PC-9 (cell line): Measurements from ENCODE around the gene INVS. TPM values are rescaled to one million over a fixed set of nuclear protein-coding genes. Genes with fewer than 3 reads are reported as not detected.

ENCODE experiments used
- BruUV-seq: library from RNA; stranded (reverse); fragments of 400-500 nt; replicated peaks from 2 replicates; lab custom pipeline; 2021; lab: Mats Ljungman, UMichigan
- CTCF ChIA-PET: fragments of 300-600 bp; sonication (Branson Sonifier 250); formaldehyde crosslinking; loops from one replicate; lab custom pipeline; 2022; ENCODE audit warnings: antibody characterized with exemption; lab: Charles Lee
- POLR2A ChIA-PET: fragments of 300-600 bp; sonication (Branson Sonifier 250); formaldehyde crosslinking; loops from one replicate; lab custom pipeline; 2022; ENCODE audit warnings: antibody characterized with exemption; ENCODE audit not compliant: unreplicated experiment; lab: Charles Lee
- DNase-seq, 2 experiments: peaks; one replicate each; pipeline versions ENCODE4 v3.0.0 to v3.0.0-alpha.2; 2015 to 2022; ENCODE audit warnings: mixed read lengths in 1 of 2
- H2AFZ ChIP-seq: fragments of 200-600 bp; sonication (generic); 2 replicates; pipeline ENCODE4 v1.8.1; 2017; ENCODE audit warnings: antibody characterized with exemption
- H3F3A ChIP-seq: fragments of 200-600 bp; sonication (generic); 2 replicates; pipeline ENCODE4 v1.8.1; 2017; ENCODE audit warnings: antibody characterized with exemption, mild to moderate bottlenecking, low read depth; ENCODE audit not compliant: insufficient read depth
- H3K27ac ChIP-seq: fragments of 200-600 bp; sonication (generic); 2 replicates; pipeline ENCODE4 v1.6.1; 2016; ENCODE audit warnings: mixed run types
- H3K27me3 ChIP-seq: fragments of 200-600 bp; sonication (generic); 2 replicates; pipeline ENCODE4 v1.6.1; 2016; ENCODE audit warnings: low read depth, mixed run types; ENCODE audit not compliant: insufficient read depth
- H3K36me3 ChIP-seq: fragments of 200-600 bp; sonication (generic); 2 replicates; pipeline ENCODE4 v1.6.1; 2016; ENCODE audit warnings: low read depth, mixed run types
- H3K4me1 ChIP-seq: fragments of 200-600 bp; sonication (generic); replicated peaks from 2 replicates; pipeline ENCODE4 v1.6.1; 2016; ENCODE audit warnings: mixed run types; ENCODE audit not compliant: insufficient read depth
- H3K4me2 ChIP-seq: fragments of 200-600 bp; sonication (generic); 2 replicates; pipeline ENCODE4 v1.6.1; 2017; ENCODE audit warnings: mixed run types
- H3K4me3 ChIP-seq: fragments of 200-600 bp; sonication (generic); 2 replicates; pipeline ENCODE4 v1.6.1; 2016; ENCODE audit warnings: mixed run types
- H3K79me2 ChIP-seq: fragments of 200-600 bp; sonication (generic); 2 replicates; pipeline ENCODE4 v1.6.1; 2017; ENCODE audit warnings: low read depth, mixed run types
- H3K9me2 ChIP-seq: fragments of 200-600 bp; sonication (generic); 2 replicates; pipeline ENCODE4 v1.8.1; 2017; ENCODE audit warnings: mild to moderate bottlenecking; ENCODE audit not compliant: insufficient read depth
- H3K9me3 ChIP-seq: fragments of 200-600 bp; sonication (generic); 2 replicates; pipeline ENCODE4 v1.8.1; 2016; ENCODE audit warnings: low read depth; ENCODE audit not compliant: insufficient read depth
- H4K20me1 ChIP-seq: fragments of 200-600 bp; sonication (generic); 2 replicates; pipeline ENCODE4 v1.8.1; 2017; ENCODE audit not compliant: insufficient read depth
- CTCF ChIP-seq: fragments of 200-600 bp; sonication (generic); conservative IDR thresholded peaks from 2 replicates; pipeline ENCODE4 v1.6.1; 2017; ENCODE audit warnings: mixed run types, antibody characterized with exemption, mild to moderate bottlenecking, moderate library complexity
- EZH2 ChIP-seq: fragments of 200-600 bp; sonication (generic); IDR thresholded peaks from 2 replicates; pipeline ENCODE4 v1.8.0; 2017; ENCODE audit warnings: antibody characterized with exemption, low read depth
- intact Hi-C: fragments of 100-400 bp; cut with micrococcal nuclease; formaldehyde crosslinking; loops from one replicate; pipeline ENCODE4 v1.10.0; 2022; ENCODE audit not compliant: unreplicated experiment
- total RNA-seq: library from RNA; stranded (reverse); gene quantifications from 2 replicates; pipeline ENCODE4 v1.2.3, GENCODE V29; 2021

Gene INVS
- total RNA-seq, 1 experiment from 2014 or later = 24.0 TPM

- Histone ChIP-seq H3K9me2 (no peaks in the 10 kb centered on the region), H2AFZ (no peak overlapping the region), H3K27me3 (no peaks in the 10 kb centered on the region), H4K20me1 (peaks cover 19% of the 10 kb centered on the region), H3K4me1 (no peaks in the 10 kb centered on the region), H3F3A (peaks cover 10% of the 10 kb centered on the region; the same call in 1 of the 2 replicates), H3K36me3 (peaks cover 37% of the 10 kb centered on the region), H3K9me3 (no peaks in the 10 kb centered on the region), H3K4me3 (no peak overlapping the region), H3K79me2 (0 out of 2 replicates have a peak, but pooled peaks cover 6% of the 10 kb centered on the region), H3K27ac (no peak overlapping the region), H3K4me2 (no peak overlapping the region)
- TF ChIP-seq EZH2 (no peak), CTCF (no peak)
- intact Hi-C loops = no loop called here
- BruUV-seq = no TSS peak
- POLR2A ChIA-PET = interaction anchor here (0.6 to 0.7 kb wide), 3 partner anchors 16 to 290 kb away, joined by 4 to 10 read pairs (median 6); no protein-coding TSS in a partner anchor
- CTCF ChIA-PET = no interaction called here
- no peak for DNase-seq
These were observed 207.2 kb downstream of the INVS start for GRCh38 chr9:100306283-100306682.

- H3K9me2 ChIP-seq = no peaks in the 10 kb centered on the region
- intact Hi-C loops = no loop called here
- peaks cover 19% of the 10 kb centered on the region for H4K20me1 ChIP-seq
- no peak overlapping the region for H3K4me2 ChIP-seq
- H3K9me3 ChIP-seq = no peaks in the 10 kb centered on the region
- H3F3A ChIP-seq = peaks cover 10% of the 10 kb centered on the region; the same call in 1 of the 2 replicates
- no peaks in the 10 kb centered on the region for H3K4me1 ChIP-seq
- no peak overlapping the region for H2AFZ ChIP-seq
- POLR2A ChIA-PET = no interaction called here
- BruUV-seq = no TSS peak
- TF ChIP-seq CTCF (no peak), EZH2 (no peak)
- no peaks in the 10 kb centered on the region for H3K27me3 ChIP-seq
- H3K79me2 ChIP-seq = peaks cover 12% of the 10 kb centered on the region
- CTCF ChIA-PET = no interaction called here
- H3K27ac ChIP-seq = no peak overlapping the region
- no peak for DNase-seq
- H3K36me3 ChIP-seq = peaks cover 38% of the 10 kb centered on the region; the same call in 1 of the 2 replicates
- H3K4me3 ChIP-seq = no peak overlapping the region
These were observed 208.0 kb downstream of the INVS start for GRCh38 chr9:100307080-100307479.

- Histone ChIP-seq H3K36me3 (peaks cover 37% of the 10 kb centered on the region; the same call in 1 of the 2 replicates), H3F3A (peaks cover 15% of the 10 kb centered on the region; the same call in 1 of the 2 replicates), H3K4me3 (no peak overlapping the region), H4K20me1 (peaks cover 14% of the 10 kb centered on the region), H3K4me2 (no peak overlapping the region), H3K79me2 (peaks cover 22% of the 10 kb centered on the region), H3K4me1 (no peaks in the 10 kb centered on the region), H3K9me3 (no peaks in the 10 kb centered on the region; the same call in 1 of the 2 replicates), H2AFZ (no peak overlapping the region), H3K9me2 (no peaks in the 10 kb centered on the region), H3K27ac (no peak overlapping the region), H3K27me3 (no peaks in the 10 kb centered on the region)
- intact Hi-C loops = no loop called here
- BruUV-seq = no TSS peak
- no peak for TF ChIP-seq EZH2
- no peak for TF ChIP-seq CTCF
- ChIA-PET POLR2A (no interaction called here), CTCF (no interaction called here)
- DNase-seq = no peak
These were observed 210.0 kb downstream of the INVS start for GRCh38 chr9:100308965-100309564.
